Endothelial cell (in vitro differentiated cells): ENCODE measurements around the gene PXYLP1. TPM values are rescaled to one million over a fixed set of nuclear protein-coding genes. Genes with fewer than 3 reads are reported as not detected.

Experiments
- DNase-seq: peaks from one replicate; pipeline ENCODE4 v3.0.0; 2021; ENCODE audit warnings: low spot score
- H3K27ac Mint-ChIP-seq: one replicate; pipeline ENCODE4 v1.8.0; 2021; ENCODE audit warnings: mixed read lengths, inconsistent platforms; ENCODE audit not compliant: unreplicated experiment
- H3K27me3 Mint-ChIP-seq: one replicate; pipeline ENCODE4 v1.8.0; 2021; ENCODE audit warnings: mild to moderate bottlenecking, moderate library complexity, mixed read lengths, inconsistent platforms; ENCODE audit not compliant: unreplicated experiment
- H3K36me3 Mint-ChIP-seq: one replicate; pipeline ENCODE4 v1.8.0; 2021; ENCODE audit warnings: mild to moderate bottlenecking, low read depth, mixed read lengths, inconsistent platforms; ENCODE audit not compliant: unreplicated experiment
- H3K4me1 Mint-ChIP-seq: one replicate; pipeline ENCODE4 v1.8.0; 2021; ENCODE audit warnings: mild to moderate bottlenecking, mixed read lengths, inconsistent platforms; ENCODE audit not compliant: unreplicated experiment
- H3K4me3 Mint-ChIP-seq: one replicate; pipeline ENCODE4 v1.8.0; 2021; ENCODE audit warnings: mild to moderate bottlenecking, mixed read lengths, inconsistent platforms; ENCODE audit not compliant: unreplicated experiment
- H3K9me3 Mint-ChIP-seq: one replicate; pipeline ENCODE4 v1.8.0; 2021; ENCODE audit warnings: mixed read lengths, inconsistent platforms; ENCODE audit not compliant: unreplicated experiment
- CTCF ChIP-seq: fragments of 200-600 bp; sonication (generic); IDR thresholded peaks from one replicate; pipeline ENCODE4 v1.5.0; 2021; ENCODE audit warnings: antibody characterized with exemption; ENCODE audit not compliant: unreplicated experiment
- total RNA-seq: library from RNA; stranded (reverse); fragmentation: NEBNext Ultra II Directional; extraction: Animal tissue kit (Norgen Biotek cat#: 25700); gene quantifications from one replicate; pipeline ENCODE4 v1.2.1, GENCODE V29; 2021; ENCODE audit not compliant: unreplicated experiment

PXYLP1 gene
- total RNA-seq, 1 donor from 2014 or later: 4.4 TPM

GRCh38 chr3:141237701-141238521 lies 6.3 kb downstream of the PXYLP1 start:
- H3K4me3 Mint-ChIP-seq: no peak overlapping the region

GRCh38 chr3:141239511-141240281 lies 8.1 kb downstream of the PXYLP1 start:
- Mint-ChIP-seq H3K4me3 (no peak overlapping the region), H3K27me3 (no peaks in the 10 kb centered on the region), H3K9me3 (no peaks in the 10 kb centered on the region), H3K4me1 (peaks cover 2% of the 10 kb centered on the region), H3K27ac (no peak overlapping the region), H3K36me3 (no peaks in the 10 kb centered on the region)
- no peak for TF ChIP-seq CTCF
- DNase-seq: no peak

More at GRCh38 chr3:141237701-141238521, 6.3 kb downstream of the PXYLP1 start:
- DNase-seq: no peak
- Mint-ChIP-seq H3K27ac (no peak overlapping the region), H3K9me3 (no peaks in the 10 kb centered on the region), H3K27me3 (peaks cover under 1% of the 10 kb centered on the region), H3K4me1 (peaks cover 2% of the 10 kb centered on the region), H3K36me3 (no peaks in the 10 kb centered on the region)
- no peak for TF ChIP-seq CTCF

- Mint-ChIP-seq H3K4me3 (no peak overlapping the region), H3K4me1 (peaks cover 2% of the 10 kb centered on the region), H3K9me3 (no peaks in the 10 kb centered on the region), H3K27ac (no peak overlapping the region), H3K27me3 (no peaks in the 10 kb centered on the region), H3K36me3 (no peaks in the 10 kb centered on the region)
- no peak for DNase-seq
- no peak for TF ChIP-seq CTCF
Measured at GRCh38 chr3:141240286-141240685, 8.7 kb downstream of the PXYLP1 start.

GRCh38 chr3:141240687-141241615 lies 9.3 kb downstream of the PXYLP1 start:
- TF ChIP-seq CTCF: no peak
- no peak overlapping the region for H3K27ac Mint-ChIP-seq

More at GRCh38 chr3:141240687-141241615, 9.3 kb downstream of the PXYLP1 start:
- Mint-ChIP-seq H3K36me3 (no peaks in the 10 kb centered on the region), H3K4me3 (peak overlapping the region; percentile 37), H3K9me3 (no peaks in the 10 kb centered on the region), H3K4me1 (peaks cover 2% of the 10 kb centered on the region), H3K27me3 (no peaks in the 10 kb centered on the region)
- no peak for DNase-seq
